WTC11 (cell line): ENCODE measurements around the gene NECTIN1. TPM values are rescaled to one million over a fixed set of nuclear protein-coding genes. Genes with fewer than 3 reads are reported as not detected.

Experiments
- ATAC-seq: fragments of 200-7000 bp; cut with Tn5 transposase; 2 replicates; pipeline ENCODE4 v1.10.0; 2021; ENCODE audit warnings: mild to moderate bottlenecking, moderate library complexity
- CTCF ChIA-PET: fragments of 300-600 bp; sonication (Branson Sonifier 250); formaldehyde crosslinking; loops from one replicate; lab custom pipeline; 2021; ENCODE audit warnings: antibody characterized with exemption; lab: Charles Lee
- POLR2A ChIA-PET: fragments of 350-600 bp; sonication (Branson Sonifier 250); formaldehyde crosslinking; loops from one replicate; lab custom pipeline; 2021; ENCODE audit warnings: antibody characterized with exemption; lab: Charles Lee
- DNase-seq: peaks from one replicate; pipeline ENCODE4 v3.0.0; 2021; ENCODE audit warnings: low spot score
- H3K27ac Mint-ChIP-seq: 2 replicates; pipeline ENCODE4 v1.8.0; 2021; ENCODE audit warnings: mixed read lengths
- H3K27me3 Mint-ChIP-seq: 2 replicates; pipeline ENCODE4 v1.8.0; 2021; ENCODE audit warnings: low read depth, mild to moderate bottlenecking, moderate library complexity, mixed read lengths
- H3K36me3 Mint-ChIP-seq: 2 replicates; pipeline ENCODE4 v1.8.0; 2021; ENCODE audit warnings: mixed read lengths
- H3K4me1 Mint-ChIP-seq: 2 replicates; pipeline ENCODE4 v1.8.0; 2022; ENCODE audit warnings: mixed read lengths
- H3K4me3 Mint-ChIP-seq: 2 replicates; pipeline ENCODE4 v1.8.0; 2021; ENCODE audit warnings: mild to moderate bottlenecking, moderate library complexity, mixed read lengths
- H3K9me3 Mint-ChIP-seq: 2 replicates; pipeline ENCODE4 v1.8.0; 2021; ENCODE audit warnings: mixed read lengths
- CBFB ChIP-seq: sonication (generic); formaldehyde crosslinking; IDR thresholded peaks from 2 replicates; pipeline ENCODE4 v1.8.1; 2022; ENCODE audit warnings: mild to moderate bottlenecking, low read depth, missing genetic modification reagents
- ELF4 ChIP-seq: sonication (generic); formaldehyde crosslinking; IDR thresholded peaks from 2 replicates; pipeline ENCODE4 v1.8.1; 2022; ENCODE audit warnings: low read depth, mild to moderate bottlenecking, moderate library complexity, missing genetic modification reagents
- FOXK1 ChIP-seq: sonication (generic); formaldehyde crosslinking; IDR thresholded peaks from 2 replicates; pipeline ENCODE4 v1.8.0; 2022; ENCODE audit warnings: mild to moderate bottlenecking, moderate library complexity, missing genetic modification reagents
- OVOL2 ChIP-seq: fragments of 250-450 bp; sonication (Bioruptor Pico); IDR thresholded peaks from 2 replicates; pipeline ENCODE4 v1.9.0; 2021; ENCODE audit warnings: mild to moderate bottlenecking, borderline replicate concordance
- ZNF671 ChIP-seq: fragments of 250-450 bp; sonication (Bioruptor Pico); IDR thresholded peaks from 2 replicates; pipeline ENCODE4 v1.8.0; 2021; ENCODE audit warnings: mild to moderate bottlenecking
- total RNA-seq: library from RNA; stranded (reverse); gene quantifications from 3 replicates; pipeline ENCODE4 v1.2.3, GENCODE V29; 2021
- TF ChIP-seq, protein P1 (sequence below): sonication (generic); formaldehyde crosslinking; IDR thresholded peaks from 2 replicates; pipeline ENCODE4 v1.8.0; 2023; ENCODE audit warnings: mild to moderate bottlenecking, missing genetic modification reagents
- TF ChIP-seq, protein P2 (sequence below): sonication (generic); formaldehyde crosslinking; IDR thresholded peaks from 2 replicates; pipeline ENCODE4 v1.8.1; 2023; ENCODE audit warnings: mild to moderate bottlenecking, missing genetic modification reagents
- TF ChIP-seq, protein P3 (sequence below): fragments of 250-450 bp; sonication (Bioruptor Pico); IDR thresholded peaks from 2 replicates; pipeline ENCODE4 v1.9.0; 2021; ENCODE audit warnings: mild to moderate bottlenecking
- TF ChIP-seq, protein P4 (sequence below): sonication (generic); formaldehyde crosslinking; IDR thresholded peaks from 2 replicates; pipeline ENCODE4 v1.8.1; 2023; ENCODE audit warnings: mild to moderate bottlenecking, missing genetic modification reagents, borderline replicate concordance

The NECTIN1 gene
- total RNA-seq, 1 experiment from 2014 or later = 86.2 TPM

DNA sequence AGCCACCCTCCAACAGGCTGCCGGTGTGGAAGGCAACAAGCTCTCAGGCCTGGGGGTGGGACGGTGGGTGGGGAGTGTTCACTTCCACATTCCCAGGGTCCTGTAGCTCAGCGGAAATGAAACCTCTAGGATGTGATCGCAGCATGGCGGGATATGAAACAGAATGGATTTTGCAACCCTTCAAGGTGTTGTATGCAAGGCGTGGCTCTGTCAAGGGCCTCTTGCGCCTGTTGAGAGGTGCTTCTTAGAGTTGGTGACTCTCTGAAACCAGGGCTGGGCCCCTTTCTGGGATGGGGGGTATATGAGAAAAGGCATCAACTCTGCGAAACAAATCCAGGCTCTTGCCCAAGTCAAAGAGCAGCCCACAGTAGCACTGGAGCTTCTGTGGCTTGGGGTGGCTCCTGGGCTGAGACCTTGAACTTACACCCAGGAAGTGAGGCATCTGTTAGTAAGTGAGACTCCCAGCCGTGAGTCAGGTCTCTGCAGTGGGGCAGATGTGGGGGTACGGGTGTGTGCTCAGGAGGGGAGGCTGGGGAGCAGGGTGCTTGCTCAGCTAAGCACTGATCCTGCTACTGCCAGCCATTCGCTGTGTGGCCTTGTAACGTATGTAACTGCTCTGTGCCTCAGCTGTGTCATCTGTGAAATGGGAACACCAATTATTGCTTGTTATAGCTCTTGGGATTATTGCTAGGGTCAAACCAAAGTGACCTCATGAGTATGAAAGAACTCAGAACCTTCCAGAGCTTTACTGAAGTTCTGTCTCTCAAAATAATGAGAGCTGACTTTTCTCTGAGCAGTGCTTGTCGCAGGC is 28.3 kb downstream of the NECTIN1 start:
- TF ChIP-seq CBFB = no peak
- Mint-ChIP-seq H3K36me3 (0 out of 2 replicates have a peak, but pooled peaks cover 5% of the 10 kb centered on the region), H3K4me3 (no peak overlapping the region), H3K27me3 (no peaks in the 10 kb centered on the region), H3K9me3 (no peaks in the 10 kb centered on the region), H3K27ac (no peak overlapping the region), H3K4me1 (peaks cover 31% of the 10 kb centered on the region)
- POLR2A ChIA-PET = no interaction called here
- ATAC-seq = no peak
- CTCF ChIA-PET = interaction anchor here (2.0 to 3.8 kb wide), 2 partner anchors 20 to 29 kb away, joined by 9 to 15 read pairs; partner anchors contain the start of gene NECTIN1
- DNase-seq = no peak

DNA sequence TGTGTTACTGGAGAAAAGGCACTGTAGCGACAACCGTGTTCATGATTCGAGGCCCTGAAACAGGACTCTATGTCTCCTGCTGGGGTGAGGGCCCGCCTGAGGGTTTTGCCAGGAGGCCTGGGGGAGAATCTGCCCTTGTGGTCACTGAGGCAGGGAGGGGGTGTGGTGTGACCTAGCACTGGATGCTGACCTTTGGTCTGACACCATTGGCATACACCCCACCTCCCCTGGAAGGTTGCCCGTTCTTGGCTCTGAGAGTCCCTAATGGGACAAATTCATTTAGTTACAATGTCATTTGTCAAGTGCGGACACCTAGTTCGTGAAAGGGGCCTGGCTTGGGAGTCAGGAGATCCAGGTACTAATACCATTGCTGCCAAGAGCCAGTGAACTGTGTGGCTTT is 29.0 kb downstream of the NECTIN1 start:
- H3K27me3 Mint-ChIP-seq = no peaks in the 10 kb centered on the region
- 0 out of 2 replicates have a peak, but pooled peaks cover under 1% of the 10 kb centered on the region for H3K36me3 Mint-ChIP-seq
- no peak for TF ChIP-seq ZNF671 (CRISPR knock-in tag)
- H3K4me1 Mint-ChIP-seq = peaks cover 38% of the 10 kb centered on the region
- CTCF ChIA-PET = no interaction called here
- H3K9me3 Mint-ChIP-seq = no peaks in the 10 kb centered on the region
- no peak for DNase-seq
- POLR2A ChIA-PET = no interaction called here
- no peak overlapping the region for H3K4me3 Mint-ChIP-seq
- H3K27ac Mint-ChIP-seq = 0 out of 2 replicates have a peak overlapping the region, but pooled peaks have one; percentile 45
- ATAC-seq = no peak

DNA sequence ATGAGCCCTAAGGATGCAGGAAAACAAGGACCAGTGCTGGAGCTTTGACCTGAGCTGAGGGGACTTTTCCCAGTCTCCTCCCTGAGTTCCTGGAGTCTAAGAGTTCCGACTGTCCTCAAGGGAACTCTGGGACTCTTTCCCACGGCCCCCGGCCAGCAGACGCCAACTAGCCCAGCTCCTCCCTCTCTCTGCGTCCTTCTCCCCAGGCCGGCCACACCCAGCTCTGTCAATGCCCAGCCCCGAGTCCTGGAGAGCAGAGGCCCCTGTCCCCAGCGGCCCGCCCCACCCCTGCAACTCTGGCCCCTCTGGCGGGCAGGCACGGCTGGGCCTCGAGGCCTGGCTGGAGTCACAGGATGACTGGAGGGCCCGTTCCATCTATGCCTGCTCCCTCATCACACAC is 29.8 kb downstream of the NECTIN1 start:
- Mint-ChIP-seq H3K27ac (no peak overlapping the region), H3K27me3 (no peaks in the 10 kb centered on the region), H3K4me1 (peaks cover 46% of the 10 kb centered on the region), H3K4me3 (no peak overlapping the region), H3K9me3 (no peaks in the 10 kb centered on the region), H3K36me3 (no peaks in the 10 kb centered on the region)
- CTCF ChIA-PET = interaction anchor here (0.7 to 1.1 kb wide), 3 partner anchors 17 to 30 kb away, joined by 4 read pairs; partner anchors contain the start of gene NECTIN1
- TF ChIP-seq, protein P1, sequence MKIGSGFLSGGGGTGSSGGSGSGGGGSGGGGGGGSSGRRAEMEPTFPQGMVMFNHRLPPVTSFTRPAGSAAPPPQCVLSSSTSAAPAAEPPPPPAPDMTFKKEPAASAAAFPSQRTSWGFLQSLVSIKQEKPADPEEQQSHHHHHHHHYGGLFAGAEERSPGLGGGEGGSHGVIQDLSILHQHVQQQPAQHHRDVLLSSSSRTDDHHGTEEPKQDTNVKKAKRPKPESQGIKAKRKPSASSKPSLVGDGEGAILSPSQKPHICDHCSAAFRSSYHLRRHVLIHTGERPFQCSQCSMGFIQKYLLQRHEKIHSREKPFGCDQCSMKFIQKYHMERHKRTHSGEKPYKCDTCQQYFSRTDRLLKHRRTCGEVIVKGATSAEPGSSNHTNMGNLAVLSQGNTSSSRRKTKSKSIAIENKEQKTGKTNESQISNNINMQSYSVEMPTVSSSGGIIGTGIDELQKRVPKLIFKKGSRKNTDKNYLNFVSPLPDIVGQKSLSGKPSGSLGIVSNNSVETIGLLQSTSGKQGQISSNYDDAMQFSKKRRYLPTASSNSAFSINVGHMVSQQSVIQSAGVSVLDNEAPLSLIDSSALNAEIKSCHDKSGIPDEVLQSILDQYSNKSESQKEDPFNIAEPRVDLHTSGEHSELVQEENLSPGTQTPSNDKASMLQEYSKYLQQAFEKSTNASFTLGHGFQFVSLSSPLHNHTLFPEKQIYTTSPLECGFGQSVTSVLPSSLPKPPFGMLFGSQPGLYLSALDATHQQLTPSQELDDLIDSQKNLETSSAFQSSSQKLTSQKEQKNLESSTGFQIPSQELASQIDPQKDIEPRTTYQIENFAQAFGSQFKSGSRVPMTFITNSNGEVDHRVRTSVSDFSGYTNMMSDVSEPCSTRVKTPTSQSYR = no peak
- TF ChIP-seq FOXK1 (CRISPR knock-in tag) = no peak
- TF ChIP-seq ELF4 = no peak
- TF ChIP-seq, protein P2, sequence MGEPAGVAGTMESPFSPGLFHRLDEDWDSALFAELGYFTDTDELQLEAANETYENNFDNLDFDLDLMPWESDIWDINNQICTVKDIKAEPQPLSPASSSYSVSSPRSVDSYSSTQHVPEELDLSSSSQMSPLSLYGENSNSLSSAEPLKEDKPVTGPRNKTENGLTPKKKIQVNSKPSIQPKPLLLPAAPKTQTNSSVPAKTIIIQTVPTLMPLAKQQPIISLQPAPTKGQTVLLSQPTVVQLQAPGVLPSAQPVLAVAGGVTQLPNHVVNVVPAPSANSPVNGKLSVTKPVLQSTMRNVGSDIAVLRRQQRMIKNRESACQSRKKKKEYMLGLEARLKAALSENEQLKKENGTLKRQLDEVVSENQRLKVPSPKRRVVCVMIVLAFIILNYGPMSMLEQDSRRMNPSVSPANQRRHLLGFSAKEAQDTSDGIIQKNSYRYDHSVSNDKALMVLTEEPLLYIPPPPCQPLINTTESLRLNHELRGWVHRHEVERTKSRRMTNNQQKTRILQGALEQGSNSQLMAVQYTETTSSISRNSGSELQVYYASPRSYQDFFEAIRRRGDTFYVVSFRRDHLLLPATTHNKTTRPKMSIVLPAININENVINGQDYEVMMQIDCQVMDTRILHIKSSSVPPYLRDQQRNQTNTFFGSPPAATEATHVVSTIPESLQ (CRISPR knock-in tag) = no peak
- TF ChIP-seq OVOL2 = no peak
- TF ChIP-seq, protein P3, sequence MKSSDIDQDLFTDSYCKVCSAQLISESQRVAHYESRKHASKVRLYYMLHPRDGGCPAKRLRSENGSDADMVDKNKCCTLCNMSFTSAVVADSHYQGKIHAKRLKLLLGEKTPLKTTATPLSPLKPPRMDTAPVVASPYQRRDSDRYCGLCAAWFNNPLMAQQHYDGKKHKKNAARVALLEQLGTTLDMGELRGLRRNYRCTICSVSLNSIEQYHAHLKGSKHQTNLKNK (CRISPR knock-in tag) = no peak
- TF ChIP-seq, protein P4, sequence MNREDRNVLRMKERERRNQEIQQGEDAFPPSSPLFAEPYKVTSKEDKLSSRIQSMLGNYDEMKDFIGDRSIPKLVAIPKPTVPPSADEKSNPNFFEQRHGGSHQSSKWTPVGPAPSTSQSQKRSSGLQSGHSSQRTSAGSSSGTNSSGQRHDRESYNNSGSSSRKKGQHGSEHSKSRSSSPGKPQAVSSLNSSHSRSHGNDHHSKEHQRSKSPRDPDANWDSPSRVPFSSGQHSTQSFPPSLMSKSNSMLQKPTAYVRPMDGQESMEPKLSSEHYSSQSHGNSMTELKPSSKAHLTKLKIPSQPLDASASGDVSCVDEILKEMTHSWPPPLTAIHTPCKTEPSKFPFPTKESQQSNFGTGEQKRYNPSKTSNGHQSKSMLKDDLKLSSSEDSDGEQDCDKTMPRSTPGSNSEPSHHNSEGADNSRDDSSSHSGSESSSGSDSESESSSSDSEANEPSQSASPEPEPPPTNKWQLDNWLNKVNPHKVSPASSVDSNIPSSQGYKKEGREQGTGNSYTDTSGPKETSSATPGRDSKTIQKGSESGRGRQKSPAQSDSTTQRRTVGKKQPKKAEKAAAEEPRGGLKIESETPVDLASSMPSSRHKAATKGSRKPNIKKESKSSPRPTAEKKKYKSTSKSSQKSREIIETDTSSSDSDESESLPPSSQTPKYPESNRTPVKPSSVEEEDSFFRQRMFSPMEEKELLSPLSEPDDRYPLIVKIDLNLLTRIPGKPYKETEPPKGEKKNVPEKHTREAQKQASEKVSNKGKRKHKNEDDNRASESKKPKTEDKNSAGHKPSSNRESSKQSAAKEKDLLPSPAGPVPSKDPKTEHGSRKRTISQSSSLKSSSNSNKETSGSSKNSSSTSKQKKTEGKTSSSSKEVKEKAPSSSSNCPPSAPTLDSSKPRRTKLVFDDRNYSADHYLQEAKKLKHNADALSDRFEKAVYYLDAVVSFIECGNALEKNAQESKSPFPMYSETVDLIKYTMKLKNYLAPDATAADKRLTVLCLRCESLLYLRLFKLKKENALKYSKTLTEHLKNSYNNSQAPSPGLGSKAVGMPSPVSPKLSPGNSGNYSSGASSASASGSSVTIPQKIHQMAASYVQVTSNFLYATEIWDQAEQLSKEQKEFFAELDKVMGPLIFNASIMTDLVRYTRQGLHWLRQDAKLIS (CRISPR knock-in tag) = no peak
- POLR2A ChIA-PET = no interaction called here
- ATAC-seq (no peak), DNase-seq (no peak)
